ENCODE results near the gene NFIA.

The NFIA gene

GRCh38 chr1:61386323-61386722, 304.0 kb downstream of the NFIA start:
- DNase-seq, result no peak

- no peak for DNase-seq
Observed at GRCh38 chr1:61386770-61387169, 304.4 kb downstream of the NFIA start.

DNA sequence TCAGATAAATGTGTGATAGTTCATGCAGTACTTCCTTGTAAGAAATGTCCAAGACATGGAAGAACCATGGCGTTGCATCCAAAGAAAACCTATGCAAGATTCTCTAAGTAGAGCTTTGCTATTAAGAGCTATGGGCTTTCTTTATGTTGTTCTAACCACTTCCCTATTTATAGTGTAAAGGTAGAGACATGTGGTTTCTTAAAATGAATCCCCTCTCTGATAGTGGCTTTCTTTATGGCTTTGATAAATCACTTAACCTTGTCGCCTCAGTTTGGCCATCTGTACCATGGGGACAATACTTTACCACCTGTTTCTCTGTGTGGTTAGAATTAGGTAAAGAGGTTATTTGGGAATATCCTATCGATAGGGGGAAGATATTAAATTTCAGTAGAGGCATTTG, 305.5 kb downstream of the NFIA start:
- no peak for DNase-seq

GRCh38 chr1:61388566-61388965, 306.2 kb downstream of the NFIA start:
- no peak for DNase-seq

GRCh38 chr1:61389194-61389925, 307.0 kb downstream of the NFIA start:
- DNase-seq, result no peak

GRCh38 chr1:61389926-61390845, 307.8 kb downstream of the NFIA start:
- no peak for DNase-seq

GRCh38 chr1:61391730-61392129, 309.4 kb downstream of the NFIA start:
- no peak for DNase-seq

GRCh38 chr1:61392409-61393242, 310.3 kb downstream of the NFIA start:
- no peak for DNase-seq

DNA sequence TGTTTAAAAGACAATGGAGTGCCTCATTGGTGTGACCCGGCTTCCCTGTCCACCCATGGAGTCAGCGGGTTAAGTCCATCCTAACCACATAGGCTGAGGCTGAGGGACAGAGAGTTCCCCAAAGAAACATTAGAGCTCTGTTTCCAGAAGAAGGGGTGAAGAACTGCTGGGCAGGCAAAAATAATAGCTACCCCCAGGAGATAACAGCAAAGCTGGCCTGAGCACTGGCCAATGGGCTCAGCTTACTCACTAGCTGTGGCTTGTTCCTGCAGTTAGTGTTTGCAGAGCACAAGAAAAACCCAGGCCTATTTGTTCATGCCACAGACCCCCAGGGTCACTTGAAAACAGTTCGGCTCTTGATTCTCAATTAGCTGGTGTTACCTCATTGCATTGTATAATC, 311.2 kb downstream of the NFIA start:
- no peak for DNase-seq

- DNase-seq, result no peak
Observed at GRCh38 chr1:61395146-61395800, 312.9 kb downstream of the NFIA start.

- no peak for DNase-seq
Observed at GRCh38 chr1:61397495-61397894, 315.1 kb downstream of the NFIA start.

DNA sequence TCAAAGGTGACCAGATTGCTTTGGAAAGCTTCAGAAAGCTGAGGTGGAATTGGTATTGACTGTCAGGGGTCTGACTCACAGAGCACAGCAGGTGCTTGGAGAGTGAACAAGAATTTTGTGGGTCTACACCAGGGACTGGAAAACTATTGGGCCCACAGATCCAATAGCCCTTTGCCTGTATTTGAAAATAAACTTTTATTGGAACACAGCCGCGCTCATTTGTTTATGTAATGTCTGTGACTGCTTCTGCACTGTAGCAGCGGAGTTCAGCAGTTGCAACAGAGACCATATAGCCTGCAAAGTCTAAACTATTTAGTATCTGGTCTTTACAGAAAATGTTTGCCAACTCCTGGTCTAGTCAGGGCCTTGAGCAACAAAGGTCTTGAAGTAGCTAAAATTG, 315.6 kb downstream of the NFIA start:
- DNase-seq, result no peak

DNA sequence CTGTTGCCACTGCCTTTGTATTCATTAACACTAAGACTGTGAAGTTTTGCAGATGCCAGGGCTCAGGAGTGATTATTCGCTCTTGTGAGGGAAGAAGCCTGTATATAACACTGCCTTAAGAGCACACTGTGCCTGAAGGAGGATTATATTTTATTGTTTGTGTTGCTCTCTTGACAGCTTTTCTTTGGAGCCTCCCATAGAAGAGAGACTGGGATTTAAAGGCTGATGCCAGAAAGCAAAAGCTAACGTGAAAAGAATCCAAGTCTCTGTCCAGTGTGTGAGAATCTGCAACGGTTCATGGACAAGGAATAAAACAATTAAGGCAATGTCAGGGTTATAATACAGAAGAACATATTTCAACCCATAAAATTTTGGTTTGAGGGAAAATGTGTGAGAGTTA, 316.8 kb downstream of the NFIA start:
- no peak for DNase-seq

DNA sequence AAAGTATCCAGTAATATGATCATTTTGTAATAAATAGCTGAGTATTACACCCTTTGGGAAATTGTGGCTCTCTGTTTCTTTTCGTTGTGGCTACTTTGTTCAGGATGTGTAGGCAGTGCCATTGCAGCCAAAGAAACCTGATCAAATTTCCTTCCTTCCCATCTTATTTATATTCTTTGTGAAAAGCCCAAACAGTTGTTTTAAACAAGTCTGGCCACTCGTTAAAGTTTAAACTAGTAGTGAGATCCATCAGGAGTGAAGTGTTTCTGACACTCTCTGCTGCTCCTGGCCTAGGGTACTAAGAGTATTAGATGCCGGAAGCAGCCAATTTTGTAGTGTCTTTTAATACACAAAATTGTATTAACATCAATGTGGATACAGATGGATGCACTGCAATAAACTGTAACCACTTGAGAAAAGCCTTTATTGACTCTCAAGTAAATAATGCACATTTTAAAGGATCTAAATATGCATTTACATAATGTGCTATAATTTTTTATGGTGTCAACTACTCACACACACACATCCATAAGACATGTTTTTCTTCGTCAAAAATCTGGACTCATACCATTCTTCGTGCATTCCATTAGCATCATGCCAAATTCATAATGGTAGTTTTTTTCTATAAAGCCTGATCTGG, 317.9 kb downstream of the NFIA start:
- no peak for DNase-seq

- no peak for DNase-seq
Observed at GRCh38 chr1:61400997-61401396, 318.6 kb downstream of the NFIA start.

DNA sequence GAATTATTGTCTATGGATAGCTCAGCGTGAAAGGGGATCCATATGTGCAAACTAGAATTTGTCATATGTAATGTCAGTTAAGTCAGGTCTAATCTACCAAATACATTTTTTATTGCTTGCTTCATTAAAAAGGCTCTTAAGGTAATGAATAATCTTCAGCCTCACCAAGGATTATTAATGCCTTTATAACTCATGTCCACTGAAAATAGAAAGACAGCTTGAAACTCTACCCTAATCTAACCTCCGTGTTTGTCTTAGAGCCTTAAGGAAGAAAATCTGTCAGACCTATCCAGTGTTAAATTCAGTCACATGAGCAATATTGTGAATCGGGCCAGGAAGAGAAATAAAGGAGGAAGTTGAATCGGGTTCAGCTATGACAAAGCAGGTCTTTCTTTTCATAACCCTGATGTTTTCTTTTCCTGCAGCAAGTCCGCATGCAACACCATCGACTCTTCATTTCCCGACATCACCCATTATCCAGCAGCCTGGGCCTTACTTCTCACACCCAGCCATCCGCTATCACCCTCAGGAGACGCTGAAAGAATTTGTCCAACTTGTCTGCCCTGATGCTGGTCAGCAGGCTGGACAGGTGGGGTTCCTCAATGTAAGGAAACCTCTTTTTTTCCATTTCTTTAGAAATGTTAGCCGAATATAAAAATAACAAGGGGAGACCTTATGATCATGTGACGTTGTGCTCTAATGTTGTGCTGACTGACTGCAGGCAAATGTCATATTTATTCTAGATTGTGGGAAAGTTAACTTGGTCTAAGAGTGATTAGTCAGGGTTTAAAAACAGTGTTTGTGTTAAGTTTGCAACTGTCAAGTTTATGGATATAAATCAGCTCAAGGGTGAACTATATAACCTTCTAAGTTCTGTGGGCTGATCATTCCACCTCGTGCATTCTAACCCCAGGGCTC, 321.6 kb downstream of the NFIA start:
- DNase-seq, result no peak

DNA sequence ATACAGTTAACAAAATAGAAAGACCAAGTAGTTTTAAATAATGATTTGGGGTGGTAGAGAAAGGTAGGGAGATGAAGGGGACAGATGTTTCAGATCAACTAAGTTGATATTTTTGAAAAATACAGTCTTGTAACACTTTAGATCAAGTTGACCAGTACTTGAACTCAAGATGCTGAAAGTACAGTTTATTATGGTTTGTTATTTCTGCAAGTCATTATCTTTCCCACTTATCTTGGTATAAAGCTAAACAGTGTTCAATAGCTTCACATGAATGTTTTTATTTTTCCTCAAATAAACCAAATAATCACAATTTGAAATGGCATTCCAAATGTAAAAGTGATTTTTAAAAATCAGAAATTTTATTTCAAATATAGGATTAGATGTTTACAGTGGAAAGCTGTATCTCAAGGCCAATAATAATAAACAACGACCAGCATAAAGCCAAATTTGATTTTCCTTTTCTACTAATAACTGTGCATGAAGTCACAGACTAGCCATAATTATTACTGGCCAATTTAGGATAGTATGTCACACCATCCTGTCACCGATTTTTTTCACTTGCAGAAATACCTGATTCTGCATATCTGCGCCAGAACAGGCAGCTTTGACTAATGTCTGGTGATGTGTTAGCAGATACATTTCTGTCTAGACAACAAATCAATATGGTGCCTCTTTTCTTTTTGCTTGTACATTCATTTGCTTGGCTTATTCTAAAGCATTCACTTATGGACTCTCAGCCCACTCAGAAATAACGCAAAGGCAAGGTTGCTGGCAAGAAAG, 322.4 kb downstream of the NFIA start:
- DNase-seq, result no peak

- DNase-seq, result no peak
Observed at GRCh38 chr1:61406467-61406866, 324.1 kb downstream of the NFIA start.

- DNase-seq, result no peak
Observed at GRCh38 chr1:61412601-61413000, 330.2 kb downstream of the NFIA start.

DNA sequence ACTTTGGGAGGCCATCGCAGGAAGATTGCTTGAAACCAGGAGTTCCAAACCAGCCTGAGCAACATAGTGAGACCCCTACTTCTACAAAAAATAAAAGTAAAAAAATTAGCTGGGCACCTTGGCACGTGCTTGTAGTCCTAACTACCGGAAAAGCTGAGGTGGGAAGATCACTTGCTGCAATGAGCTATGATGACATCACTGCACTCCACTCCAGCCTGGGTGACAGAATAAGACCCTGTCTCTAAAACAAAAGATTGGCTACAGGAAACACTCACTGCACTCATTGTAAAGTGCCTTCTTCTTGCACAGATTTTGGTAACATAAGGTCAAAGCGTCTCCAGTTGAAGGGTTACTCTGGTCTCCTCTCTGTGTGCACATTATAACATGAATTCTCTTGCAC, 336.8 kb downstream of the NFIA start:
- no peak for DNase-seq

Data from activated CD8-positive, alpha-beta memory T cell treated with anti-CD3 and anti-CD28 coated beads, Interleukin-2, amount 50 U/mL, for 48 hours (primary cell).